ENCODE measurements around the gene CHPT1.
A peak's percentile ranks its signal among the peaks of the same experiment; 100 is the strongest.

The CHPT1 gene

DNA sequence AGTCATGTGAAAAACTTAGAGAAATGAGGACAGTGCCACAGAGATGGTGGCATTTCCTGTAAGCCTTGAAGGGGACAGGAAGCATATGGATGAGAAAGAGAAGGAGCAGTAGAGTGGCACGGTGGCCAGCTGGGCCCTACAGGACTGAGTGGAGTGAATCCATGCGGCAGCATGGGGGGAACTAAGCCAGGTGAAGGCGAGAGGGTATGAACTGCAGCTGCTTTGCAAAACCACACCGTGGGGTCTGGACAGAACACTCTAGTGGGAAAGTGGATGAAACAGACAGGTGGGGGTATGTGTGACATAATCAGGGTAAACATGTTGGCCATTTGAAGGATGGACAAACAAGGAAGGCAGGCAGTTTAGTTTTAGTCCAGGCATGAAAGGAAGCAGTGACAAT is 52.2 kb downstream of the CHPT1 start:
- H4K8ac ChIP-seq (ENCODE audit: low read depth, low read length) = no peak overlapping the region
- H3K4ac ChIP-seq (ENCODE audit: low read length) = no peak overlapping the region
- no peak overlapping the region for H3K18ac ChIP-seq (ENCODE audit: low read length)
- H3K36me3 ChIP-seq (replicated peaks in 1 of 2; ENCODE audit: control insufficient read depth in 2 of 2, insufficient read depth in 2 of 2, low read length in 2 of 2) = peaks cover 1 to 18% of the 10 kb centered on the region in 2 donors
- no peak overlapping the region for H3K27ac ChIP-seq (replicated peaks; ENCODE audit: low read length)
- no peak overlapping the region for H3K14ac ChIP-seq (ENCODE audit: low read length)
- H3K9ac ChIP-seq (ENCODE audit: low read depth, low read length, poor library complexity) = no peak overlapping the region
- H2BK120ac ChIP-seq (ENCODE audit: low read depth, low read length) = no peak overlapping the region
- H3K4me1 ChIP-seq (ENCODE audit: control insufficient read depth in 2 of 2, insufficient read depth in 1 of 2, low read depth in 1 of 2, low read length in 2 of 2) = no peaks in the 10 kb centered on the region
- H3K4me2 ChIP-seq (ENCODE audit: insufficient read depth, low read length, poor library complexity, severe bottlenecking) = no peak overlapping the region
- H3K9me3 ChIP-seq (replicated peaks in 1 of 2; ENCODE audit: control insufficient read depth in 2 of 2, insufficient read depth in 1 of 2, low read depth in 1 of 2, low read length in 2 of 2) = no peaks in the 10 kb centered on the region
- no peaks in the 10 kb centered on the region for H3K79me1 ChIP-seq (ENCODE audit: low read depth, low read length)
- no peak overlapping the region for H3K23ac ChIP-seq (ENCODE audit: low read depth, low read length, poor library complexity)
- H2BK15ac ChIP-seq (ENCODE audit: low read length) = no peak overlapping the region
- no peak for DNase-seq (ENCODE audit: low spot score)
- no peak overlapping the region for H2AFZ ChIP-seq (ENCODE audit: low read length)
- H2AK5ac ChIP-seq (ENCODE audit: low read depth, low read length) = no peak overlapping the region
- no CpG with 5 or more reads among the region's 4 CpGs for WGBS, 2 donors (ENCODE audit: extremely low coverage in 2 of 2, insufficient read length in 2 of 2, insufficient replicate concordance in 1 of 2)
- H4K91ac ChIP-seq (ENCODE audit: low read depth, low read length, poor library complexity) = no peak overlapping the region
- H3K4me3 ChIP-seq (ENCODE audit: low read length in 2 of 2) = no peak overlapping the region
- no peak overlapping the region for H2BK5ac ChIP-seq (ENCODE audit: low read length)
- no peak overlapping the region for H2BK12ac ChIP-seq (ENCODE audit: low read length)
- peaks cover 0 to 1% (median 0%) of the 10 kb centered on the region in 3 experiments for H3K27me3 ChIP-seq (ENCODE audit: control insufficient read depth in 3 of 3, insufficient read depth in 3 of 3, low read depth in 1 of 3, low read length in 3 of 3)

DNA sequence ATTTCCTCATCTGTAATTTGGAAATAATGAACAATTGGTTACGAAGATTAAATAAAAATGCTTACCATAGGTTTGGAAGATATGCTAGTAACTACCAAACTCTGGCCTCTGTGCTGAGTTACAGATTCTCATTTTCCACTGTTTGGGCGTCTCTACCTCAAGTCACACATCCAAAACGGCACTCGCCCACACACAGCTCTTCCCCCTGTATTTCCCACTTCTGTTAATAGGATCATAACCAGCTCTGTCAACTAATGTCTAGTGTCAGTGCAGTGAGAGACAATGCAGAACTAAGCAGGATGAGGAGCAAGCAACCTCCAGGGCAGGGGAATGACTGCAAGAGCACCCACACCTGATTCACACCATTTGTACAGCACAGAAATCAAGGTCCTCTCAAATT is 52.7 kb downstream of the CHPT1 start:
- Histone ChIP-seq H2BK12ac (ENCODE audit: low read length) (no peak overlapping the region), H3K4me1 (ENCODE audit: control insufficient read depth in 2 of 2, insufficient read depth in 1 of 2, low read depth in 1 of 2, low read length in 2 of 2) (no peaks in the 10 kb centered on the region), H3K4me3 (ENCODE audit: low read length in 2 of 2) (no peak overlapping the region), H2BK5ac (ENCODE audit: low read length) (no peak overlapping the region), H3K79me1 (ENCODE audit: low read depth, low read length) (no peaks in the 10 kb centered on the region), H3K23ac (ENCODE audit: low read depth, low read length, poor library complexity) (no peak overlapping the region), H2AK5ac (ENCODE audit: low read depth, low read length) (no peak overlapping the region), H2AFZ (ENCODE audit: low read length) (no peak overlapping the region), H2BK120ac (ENCODE audit: low read depth, low read length) (no peak overlapping the region), H3K36me3 (replicated peaks in 1 of 2; ENCODE audit: control insufficient read depth in 2 of 2, insufficient read depth in 2 of 2, low read length in 2 of 2) (peaks cover 1 to 18% of the 10 kb centered on the region in 2 donors), H3K9me3 (replicated peaks in 1 of 2; ENCODE audit: control insufficient read depth in 2 of 2, insufficient read depth in 1 of 2, low read depth in 1 of 2, low read length in 2 of 2) (no peaks in the 10 kb centered on the region), H3K27me3 (ENCODE audit: control insufficient read depth in 3 of 3, insufficient read depth in 3 of 3, low read depth in 1 of 3, low read length in 3 of 3) (peaks cover 0 to 1% (median 0%) of the 10 kb centered on the region in 3 experiments), H4K91ac (ENCODE audit: low read depth, low read length, poor library complexity) (no peak overlapping the region), H3K14ac (ENCODE audit: low read length) (no peak overlapping the region), H2BK15ac (ENCODE audit: low read length) (no peak overlapping the region), H4K8ac (ENCODE audit: low read depth, low read length) (no peak overlapping the region), H3K4me2 (ENCODE audit: insufficient read depth, low read length, poor library complexity, severe bottlenecking) (no peak overlapping the region), H3K4ac (ENCODE audit: low read length) (no peak overlapping the region), H3K18ac (ENCODE audit: low read length) (no peak overlapping the region), H3K9ac (ENCODE audit: low read depth, low read length, poor library complexity) (no peak overlapping the region), H3K27ac (replicated peaks; ENCODE audit: low read length) (no peak overlapping the region)
- no peak for DNase-seq (ENCODE audit: low spot score)
- no CpG with 5 or more reads among the region's 4 CpGs for WGBS, 2 donors (ENCODE audit: extremely low coverage in 2 of 2, insufficient read length in 2 of 2, insufficient replicate concordance in 1 of 2)

DNA sequence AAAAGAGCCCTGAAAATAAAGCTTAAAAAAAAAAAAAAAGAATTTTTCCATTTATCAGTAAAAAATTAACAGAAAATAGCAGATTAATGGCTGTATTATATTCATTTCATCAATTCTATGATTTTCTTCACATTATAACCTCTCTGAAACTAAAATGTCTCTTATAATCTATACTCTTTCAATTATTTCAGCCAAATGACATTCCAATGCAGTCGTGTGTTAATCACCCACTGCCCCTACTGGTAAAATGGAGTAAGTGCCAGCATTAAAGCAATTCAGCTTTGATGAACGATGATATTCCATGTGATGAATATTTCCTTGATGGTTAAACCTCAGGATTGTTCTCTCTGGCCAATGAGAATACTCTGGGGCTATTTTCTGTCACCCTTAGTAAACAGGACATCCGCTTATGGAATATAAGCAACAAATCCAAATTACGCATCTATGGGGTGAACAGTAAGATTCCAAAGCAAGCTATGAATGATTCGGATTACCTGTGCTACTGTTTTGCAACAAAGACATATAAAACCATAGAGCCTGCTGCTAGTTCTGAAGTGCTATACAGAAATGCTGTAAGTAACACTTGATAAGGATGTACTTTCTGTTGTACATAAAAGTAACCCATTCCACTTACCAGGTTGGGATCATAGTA is 62.1 kb downstream of the CHPT1 start:
- H2BK15ac ChIP-seq (ENCODE audit: low read length) = no peak overlapping the region
- no peak overlapping the region for H3K4me2 ChIP-seq (ENCODE audit: insufficient read depth, low read length, poor library complexity, severe bottlenecking)
- no peaks in the 10 kb centered on the region for H3K9me3 ChIP-seq (replicated peaks in 1 of 2; ENCODE audit: control insufficient read depth in 2 of 2, insufficient read depth in 1 of 2, low read depth in 1 of 2, low read length in 2 of 2)
- H3K27me3 ChIP-seq (ENCODE audit: control insufficient read depth in 3 of 3, insufficient read depth in 3 of 3, low read depth in 1 of 3, low read length in 3 of 3) = no peaks in the 10 kb centered on the region
- H2AFZ ChIP-seq (ENCODE audit: low read length) = no peak overlapping the region
- no peak overlapping the region for H4K8ac ChIP-seq (ENCODE audit: low read depth, low read length)
- no peak overlapping the region for H3K23ac ChIP-seq (ENCODE audit: low read depth, low read length, poor library complexity)
- H2AK5ac ChIP-seq (ENCODE audit: low read depth, low read length) = no peak overlapping the region
- H2BK5ac ChIP-seq (ENCODE audit: low read length) = no peak overlapping the region
- no peak overlapping the region for H4K91ac ChIP-seq (ENCODE audit: low read depth, low read length, poor library complexity)
- no peak overlapping the region for H3K4me3 ChIP-seq (ENCODE audit: low read length in 2 of 2)
- H3K9ac ChIP-seq (ENCODE audit: low read depth, low read length, poor library complexity) = no peak overlapping the region
- no peak overlapping the region for H3K27ac ChIP-seq (replicated peaks; ENCODE audit: low read length)
- no peaks in the 10 kb centered on the region for H3K4me1 ChIP-seq (ENCODE audit: control insufficient read depth in 2 of 2, insufficient read depth in 1 of 2, low read depth in 1 of 2, low read length in 2 of 2)
- WGBS, 2 donors (ENCODE audit: extremely low coverage in 2 of 2, insufficient read length in 2 of 2, insufficient replicate concordance in 1 of 2) = no CpG with 5 or more reads among the region's 5 CpGs
- no peak overlapping the region for H3K14ac ChIP-seq (ENCODE audit: low read length)
- no peak overlapping the region for H2BK12ac ChIP-seq (ENCODE audit: low read length)
- H3K79me1 ChIP-seq (ENCODE audit: low read depth, low read length) = no peaks in the 10 kb centered on the region
- H3K4ac ChIP-seq (ENCODE audit: low read length) = no peak overlapping the region
- no peak for DNase-seq (ENCODE audit: low spot score)
- no peak overlapping the region for H3K18ac ChIP-seq (ENCODE audit: low read length)
- peaks cover 2 to 6% of the 10 kb centered on the region in 2 donors for H3K36me3 ChIP-seq (replicated peaks in 1 of 2; ENCODE audit: control insufficient read depth in 2 of 2, insufficient read depth in 2 of 2, low read length in 2 of 2)
- no peak overlapping the region for H2BK120ac ChIP-seq (ENCODE audit: low read depth, low read length)

DNA sequence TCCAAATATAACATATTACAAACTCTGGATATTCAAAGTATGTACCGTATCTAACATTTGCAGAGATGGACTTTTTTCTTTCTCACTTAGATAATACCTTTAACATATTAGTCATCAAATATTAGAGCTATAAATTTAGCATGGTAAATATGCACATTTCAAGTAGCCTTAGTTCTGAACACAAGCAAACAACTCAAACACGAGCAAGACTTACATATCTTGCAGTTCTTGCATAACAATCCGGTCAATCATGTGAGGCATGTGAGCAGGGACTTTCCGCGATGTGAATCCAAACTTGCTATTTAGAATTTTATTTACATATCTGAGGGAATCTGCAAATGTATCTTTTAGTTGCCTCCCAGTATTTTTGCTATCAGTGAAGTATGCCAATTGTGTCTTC is 63.9 kb downstream of the CHPT1 start:
- H3K14ac ChIP-seq (ENCODE audit: low read length) = no peak overlapping the region

More for the DNA sequence above, 63.9 kb downstream of the CHPT1 start:
- Histone ChIP-seq H2BK5ac (ENCODE audit: low read length) (no peak overlapping the region), H3K18ac (ENCODE audit: low read length) (no peak overlapping the region), H2AK5ac (ENCODE audit: low read depth, low read length) (no peak overlapping the region), H3K9ac (ENCODE audit: low read depth, low read length, poor library complexity) (no peak overlapping the region), H2AFZ (ENCODE audit: low read length) (peak overlapping the region; percentile 30), H3K4me2 (ENCODE audit: insufficient read depth, low read length, poor library complexity, severe bottlenecking) (no peak overlapping the region), H3K23ac (ENCODE audit: low read depth, low read length, poor library complexity) (no peak overlapping the region), H3K36me3 (replicated peaks in 1 of 2; ENCODE audit: control insufficient read depth in 2 of 2, insufficient read depth in 2 of 2, low read length in 2 of 2) (peaks cover 2 to 6% of the 10 kb centered on the region in 2 donors), H3K4me1 (ENCODE audit: control insufficient read depth in 2 of 2, insufficient read depth in 1 of 2, low read depth in 1 of 2, low read length in 2 of 2) (no peaks in the 10 kb centered on the region), H3K4ac (ENCODE audit: low read length) (no peak overlapping the region), H4K91ac (ENCODE audit: low read depth, low read length, poor library complexity) (no peak overlapping the region), H4K8ac (ENCODE audit: low read depth, low read length) (no peak overlapping the region), H2BK15ac (ENCODE audit: low read length) (no peak overlapping the region), H3K27ac (replicated peaks; ENCODE audit: low read length) (no peak overlapping the region), H2BK120ac (ENCODE audit: low read depth, low read length) (no peak overlapping the region), H3K9me3 (replicated peaks in 1 of 2; ENCODE audit: control insufficient read depth in 2 of 2, insufficient read depth in 1 of 2, low read depth in 1 of 2, low read length in 2 of 2) (no peaks in the 10 kb centered on the region), H3K27me3 (ENCODE audit: control insufficient read depth in 3 of 3, insufficient read depth in 3 of 3, low read depth in 1 of 3, low read length in 3 of 3) (no peaks in the 10 kb centered on the region), H2BK12ac (ENCODE audit: low read length) (no peak overlapping the region), H3K4me3 (ENCODE audit: low read length in 2 of 2) (no peak overlapping the region), H3K79me1 (ENCODE audit: low read depth, low read length) (no peaks in the 10 kb centered on the region)
- no peak for DNase-seq (ENCODE audit: low spot score)
- no CpG with 5 or more reads among the region's 5 CpGs for WGBS, 2 donors (ENCODE audit: extremely low coverage in 2 of 2, insufficient read length in 2 of 2, insufficient replicate concordance in 1 of 2)

Measured in neuronal stem cell (in vitro differentiated cells).